GM19468 (cell line): Measurements from ENCODE around the gene CEP57.
"Not testable (repeated sequence)": the region's sequence is repeated elsewhere in the genome, so short reads cannot be mapped to it uniquely, and the experiment has no call there.

Experiments
- ATAC-seq: cut with Tn5 transposase; IDR thresholded peaks from one replicate; pipeline ENCODE4 v1.9.1; 2021; ENCODE audit warnings: mild to moderate bottlenecking, moderate library complexity, moderate number of reproducible peaks; ENCODE audit not compliant: unreplicated experiment; ENCODE audit errors: extremely low read depth

The CEP57 gene

GRCh38 chr11:95850137-95850536 lies 59.8 kb downstream of the CEP57 start:
- no peak for ATAC-seq

- no peak for ATAC-seq
Measured at GRCh38 chr11:95853138-95853537, 62.8 kb downstream of the CEP57 start.

DNA sequence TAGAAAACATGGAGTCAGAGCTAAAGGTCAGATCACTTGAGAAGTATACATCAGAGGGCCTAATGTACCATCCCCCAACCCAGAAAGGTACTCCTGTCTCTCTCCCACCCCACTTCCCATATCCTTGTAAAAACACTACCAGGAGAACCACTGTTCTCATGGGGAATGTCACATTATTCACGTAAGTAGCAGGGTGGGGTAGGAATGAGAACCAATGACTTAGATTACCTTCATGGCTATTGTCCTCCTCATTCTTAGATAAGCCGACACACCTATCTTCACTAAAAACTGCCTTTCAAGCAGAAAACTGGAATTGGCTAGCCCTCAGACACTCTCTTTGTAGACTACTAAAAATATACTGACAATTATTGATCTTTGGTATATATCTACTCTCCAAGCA lies 63.6 kb downstream of the CEP57 start:
- no peak for ATAC-seq

GRCh38 chr11:95854362-95854761 lies 64.1 kb downstream of the CEP57 start:
- ATAC-seq: not testable (repeated sequence)

- not testable (repeated sequence) for ATAC-seq
Measured at GRCh38 chr11:95860024-95860423, 69.7 kb downstream of the CEP57 start.

- no peak for ATAC-seq
Measured at GRCh38 chr11:95863486-95864140, 73.3 kb downstream of the CEP57 start.

GRCh38 chr11:95867105-95867504 lies 76.8 kb downstream of the CEP57 start:
- no peak for ATAC-seq

GRCh38 chr11:95870877-95871276 lies 80.6 kb downstream of the CEP57 start:
- ATAC-seq: not testable (repeated sequence)

- ATAC-seq: no peak
Measured at GRCh38 chr11:95877291-95877690, 87.0 kb downstream of the CEP57 start.
